ENCODE data around the gene CEACAM19.

Gene CEACAM19

DNA sequence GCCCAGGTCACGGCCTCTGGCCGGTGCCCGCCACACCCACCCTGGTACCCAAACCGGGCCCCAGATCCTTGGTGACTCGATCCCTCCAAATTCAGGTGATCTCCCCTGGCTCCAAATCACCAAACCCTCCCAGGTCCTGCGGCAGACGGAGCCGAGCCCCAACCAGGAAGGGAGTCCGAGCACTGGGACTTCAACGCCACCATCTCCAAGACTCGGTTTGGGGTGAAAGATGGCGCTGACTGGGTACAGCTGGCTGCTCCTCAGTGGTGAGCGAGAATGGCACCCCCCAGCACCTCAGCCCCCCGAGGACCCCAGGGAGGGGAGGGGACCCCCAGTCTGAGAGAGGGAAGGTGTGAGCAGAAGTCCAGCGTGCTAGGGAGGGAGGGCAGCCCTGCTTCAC, 29.9 kb downstream of the CEACAM19 start:
- TF ChIP-seq, protein P1, sequence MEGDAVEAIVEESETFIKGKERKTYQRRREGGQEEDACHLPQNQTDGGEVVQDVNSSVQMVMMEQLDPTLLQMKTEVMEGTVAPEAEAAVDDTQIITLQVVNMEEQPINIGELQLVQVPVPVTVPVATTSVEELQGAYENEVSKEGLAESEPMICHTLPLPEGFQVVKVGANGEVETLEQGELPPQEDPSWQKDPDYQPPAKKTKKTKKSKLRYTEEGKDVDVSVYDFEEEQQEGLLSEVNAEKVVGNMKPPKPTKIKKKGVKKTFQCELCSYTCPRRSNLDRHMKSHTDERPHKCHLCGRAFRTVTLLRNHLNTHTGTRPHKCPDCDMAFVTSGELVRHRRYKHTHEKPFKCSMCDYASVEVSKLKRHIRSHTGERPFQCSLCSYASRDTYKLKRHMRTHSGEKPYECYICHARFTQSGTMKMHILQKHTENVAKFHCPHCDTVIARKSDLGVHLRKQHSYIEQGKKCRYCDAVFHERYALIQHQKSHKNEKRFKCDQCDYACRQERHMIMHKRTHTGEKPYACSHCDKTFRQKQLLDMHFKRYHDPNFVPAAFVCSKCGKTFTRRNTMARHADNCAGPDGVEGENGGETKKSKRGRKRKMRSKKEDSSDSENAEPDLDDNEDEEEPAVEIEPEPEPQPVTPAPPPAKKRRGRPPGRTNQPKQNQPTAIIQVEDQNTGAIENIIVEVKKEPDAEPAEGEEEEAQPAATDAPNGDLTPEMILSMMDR (IDR thresholded peaks at IDR 0.05; ENCODE audit: insufficient read depth, low read depth, low read length, missing control alignments): no peak
- no peak for DNase-seq (ENCODE audit: low read depth)
- no peak overlapping the region for H3K4me3 ChIP-seq (ENCODE audit: low read depth, low read length)

DNA sequence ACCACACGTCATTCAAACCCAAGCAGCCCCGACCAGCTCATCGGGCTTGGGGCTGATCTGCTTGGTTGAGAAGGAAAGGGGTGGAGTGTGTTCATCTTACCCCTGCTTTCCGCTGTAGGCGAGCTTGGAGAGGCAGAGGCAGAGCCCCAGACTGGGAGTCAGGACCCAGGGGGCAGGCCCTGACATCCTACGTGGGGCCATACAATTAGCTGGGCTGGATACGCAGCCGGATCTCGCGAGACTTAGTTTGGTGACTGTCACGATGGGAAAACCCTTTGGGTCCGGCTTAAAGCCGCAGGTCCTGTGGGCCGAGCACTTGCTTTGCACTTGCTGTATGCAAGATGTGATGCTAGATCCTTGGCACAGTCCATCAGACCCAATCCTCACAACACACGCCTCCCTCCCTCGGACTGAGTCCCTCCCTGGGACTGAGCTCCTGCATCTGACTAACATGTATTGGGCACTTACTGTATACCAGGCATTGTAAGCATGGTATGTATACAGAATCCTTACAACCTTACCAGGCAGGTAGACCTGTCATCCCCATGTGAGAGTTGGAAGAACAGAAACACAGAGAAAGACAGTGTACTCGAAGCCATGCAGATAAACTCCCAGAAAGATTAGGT, 31.4 kb downstream of the CEACAM19 start:
- TF ChIP-seq, protein P1 (IDR thresholded peaks at IDR 0.05; ENCODE audit: insufficient read depth, low read depth, low read length, missing control alignments): no peak
- H3K4me3 ChIP-seq (ENCODE audit: low read depth, low read length): no peak overlapping the region
- no peak for DNase-seq (ENCODE audit: low read depth)

DNA sequence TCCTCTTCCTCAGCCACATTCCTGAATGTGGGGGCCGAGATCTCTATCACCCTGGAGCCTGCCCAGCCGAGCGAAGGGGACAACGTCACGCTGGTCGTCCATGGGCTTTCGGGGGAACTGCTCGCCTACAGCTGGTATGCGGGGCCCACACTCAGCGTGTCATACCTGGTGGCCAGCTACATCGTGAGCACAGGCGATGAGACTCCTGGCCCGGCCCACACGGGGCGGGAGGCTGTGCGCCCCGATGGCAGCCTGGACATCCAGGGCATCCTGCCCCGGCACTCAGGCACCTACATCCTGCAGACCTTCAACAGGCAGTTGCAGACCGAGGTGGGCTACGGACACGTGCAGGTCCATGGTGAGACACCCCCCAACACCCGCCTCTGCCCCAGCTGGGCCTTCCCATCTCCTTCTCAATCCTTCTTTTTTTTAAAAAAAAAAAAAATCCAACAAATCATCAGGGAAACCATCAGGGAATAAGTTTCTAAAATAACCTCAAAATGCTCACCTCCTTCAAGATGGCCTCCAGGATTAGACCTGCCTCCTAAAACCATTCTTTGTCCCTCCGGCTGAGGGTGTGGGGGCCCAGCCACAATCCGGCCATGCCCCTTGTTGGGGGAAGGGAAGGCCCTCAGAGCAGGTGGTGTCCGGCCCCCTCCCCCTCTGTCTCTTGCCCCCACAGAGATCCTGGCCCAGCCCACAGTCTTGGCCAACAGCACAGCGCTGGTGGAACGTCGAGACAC, 32.2 kb downstream of the CEACAM19 start:
- TF ChIP-seq, protein P1 (IDR thresholded peaks at IDR 0.05; ENCODE audit: insufficient read depth, low read depth, low read length, missing control alignments): no peak
- DNase-seq (ENCODE audit: low read depth): no peak

DNA sequence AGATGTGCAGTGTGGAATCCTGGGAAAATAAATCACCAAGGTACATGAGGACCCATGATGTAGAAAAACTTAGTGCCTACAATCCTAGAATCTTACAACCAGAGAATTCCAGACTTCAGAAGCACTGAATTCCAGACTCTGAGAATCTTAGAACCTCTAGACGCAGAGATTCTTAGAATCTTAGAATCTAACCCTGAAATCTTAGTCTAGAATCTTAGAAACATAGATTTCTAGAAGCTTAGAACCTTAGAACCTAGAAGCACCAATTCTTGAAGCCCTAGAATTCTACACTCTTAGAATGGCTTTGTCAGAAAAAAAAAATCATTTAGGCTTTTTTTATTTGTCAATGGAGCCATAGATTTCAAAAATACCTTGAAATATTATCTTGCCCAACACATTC, 33.7 kb downstream of the CEACAM19 start:
- TF ChIP-seq, protein P1 (IDR thresholded peaks at IDR 0.05; ENCODE audit: insufficient read depth, low read depth, low read length, missing control alignments): no peak
- no peak overlapping the region for H3K4me3 ChIP-seq (ENCODE audit: low read depth, low read length)
- DNase-seq (ENCODE audit: low read depth): no peak

More for the DNA sequence above, 32.2 kb downstream of the CEACAM19 start:
- no peak overlapping the region for H3K4me3 ChIP-seq (ENCODE audit: low read depth, low read length)

DNA sequence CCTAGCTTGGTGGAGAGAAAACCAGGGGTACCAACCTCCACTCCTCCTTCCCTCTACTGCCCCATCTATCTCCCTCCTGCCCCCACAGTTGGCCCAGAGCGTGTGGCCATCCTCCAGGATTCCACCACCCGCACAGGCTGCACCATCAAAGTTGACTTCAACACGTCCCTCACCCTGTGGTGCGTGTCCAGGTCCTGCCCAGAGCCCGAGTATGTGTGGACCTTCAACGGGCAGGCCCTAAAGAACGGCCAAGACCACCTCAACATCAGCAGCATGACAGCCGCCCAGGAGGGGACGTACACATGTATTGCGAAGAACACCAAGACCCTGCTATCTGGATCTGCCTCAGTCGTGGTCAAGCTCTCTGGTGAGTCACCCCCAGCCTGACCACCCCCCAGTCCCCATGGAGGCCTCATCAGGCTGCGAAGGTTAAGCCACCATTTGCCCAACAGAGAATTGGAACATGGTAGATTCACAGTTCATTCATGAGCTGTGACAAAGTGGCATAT, 34.3 kb downstream of the CEACAM19 start:
- no peak for DNase-seq (ENCODE audit: low read depth)
- TF ChIP-seq, protein P1 (IDR thresholded peaks at IDR 0.05; ENCODE audit: insufficient read depth, low read depth, low read length, missing control alignments): no peak
- no peak overlapping the region for H3K4me3 ChIP-seq (ENCODE audit: low read depth, low read length)

DNA sequence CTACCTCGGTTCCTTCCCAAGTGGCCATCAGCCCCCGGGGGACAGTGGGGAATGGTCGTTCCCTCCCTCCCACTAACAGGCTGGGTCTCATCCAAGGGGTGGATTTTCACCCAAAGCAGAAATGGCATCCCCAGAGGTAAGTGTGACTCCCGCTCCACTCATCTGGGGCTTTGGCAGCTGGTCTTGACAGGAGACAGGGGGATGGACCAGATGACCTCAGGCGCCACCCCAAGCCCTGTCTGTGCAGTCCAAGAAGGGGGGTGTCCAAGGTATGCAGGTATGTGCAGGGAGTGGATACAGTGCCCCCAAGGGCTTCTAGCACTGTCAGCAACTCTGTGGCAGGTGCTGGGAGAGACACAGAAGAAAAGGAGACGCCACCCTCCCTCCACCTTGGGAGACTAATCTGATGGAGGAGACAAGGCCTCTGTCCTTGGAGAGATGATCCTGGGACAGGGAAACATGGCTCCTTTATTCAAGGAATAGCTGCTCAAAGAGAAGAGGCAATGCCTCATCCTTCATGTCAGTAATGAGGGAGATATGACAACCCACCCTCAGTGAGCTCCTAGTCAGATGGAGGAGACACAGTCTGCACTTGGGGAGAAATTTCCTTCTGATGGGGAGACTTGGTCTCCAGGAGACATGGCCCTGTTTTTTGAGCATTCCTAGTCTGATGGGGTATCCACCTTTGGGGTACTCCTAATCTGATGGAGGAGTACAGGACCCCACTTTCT, 35.4 kb downstream of the CEACAM19 start:
- TF ChIP-seq, protein P1 (IDR thresholded peaks at IDR 0.05; ENCODE audit: insufficient read depth, low read depth, low read length, missing control alignments): no peak
- DNase-seq (ENCODE audit: low read depth): no peak
- H3K4me3 ChIP-seq (ENCODE audit: low read depth, low read length): no peak overlapping the region

Data from GM12865 (cell line).